HepG2 (cell line): ENCODE data around the gene OTULINL. TPM values are rescaled to one million over a fixed set of nuclear protein-coding genes. Genes with fewer than 3 reads are reported as not detected.

Experiments used
- CCAR2 ChIP-seq: fragments of 200-400 bp; formaldehyde crosslinking; optimal IDR thresholded peaks from 2 replicates; pipeline ENCODE3; 2018; ENCODE audit warnings: low read depth, mild to moderate bottlenecking, low read length, moderate library complexity
- EED ChIP-seq: sonication (generic); formaldehyde crosslinking; IDR thresholded peaks from 2 replicates; pipeline ENCODE4 v1.5.0; 2020; ENCODE audit warnings: mild to moderate bottlenecking, missing genetic modification reagents
- GMEB2 ChIP-seq: IDR thresholded peaks from 2 replicates; pipeline ENCODE4 v1.6.1; 2016; ENCODE audit warnings: missing biosample characterization, missing genetic modification reagents, low read depth
- HINFP ChIP-seq: sonication (generic); formaldehyde crosslinking; IDR thresholded peaks from 2 replicates; pipeline ENCODE4 v1.4.0; 2020; ENCODE audit warnings: low read depth, mild to moderate bottlenecking, missing genetic modification reagents
- ISL2 ChIP-seq: sonication (generic); formaldehyde crosslinking; IDR thresholded peaks from 2 replicates; pipeline ENCODE4 v1.5.0; 2020; ENCODE audit warnings: missing genetic modification reagents
- PBX3 ChIP-seq: sonication (generic); formaldehyde crosslinking; IDR thresholded peaks from 2 replicates; pipeline ENCODE4 v1.8.1; 2023; ENCODE audit warnings: missing genetic modification reagents, inconsistent platforms, borderline replicate concordance
- POGK ChIP-seq: sonication (generic); formaldehyde crosslinking; conservative IDR thresholded peaks from 2 replicates; pipeline ENCODE4 v1.8.0; 2022; ENCODE audit warnings: mild to moderate bottlenecking, moderate library complexity, missing genetic modification reagents
- REST ChIP-seq, 2 experiments: IDR thresholded peaks; 2 replicates each; pipeline ENCODE4 v1.6.1; 2011 to 2012; ENCODE audit warnings: low read length in 2 of 2, borderline replicate concordance in 1 of 2, low read depth in 1 of 2, mild to moderate bottlenecking in 1 of 2, moderate library complexity in 1 of 2
- TBL1XR1 ChIP-seq: fragments of 150-350 bp; IDR thresholded peaks from 2 replicates; pipeline ENCODE4 v1.6.1; 2014; ENCODE audit warnings: borderline replicate concordance, low read length; ENCODE audit not compliant: partially characterized antibody
- XRCC5 ChIP-seq: fragments of 200-400 bp; formaldehyde crosslinking; optimal IDR thresholded peaks from 2 replicates; pipeline ENCODE3; 2017; ENCODE audit warnings: mild to moderate bottlenecking, low read length
- ZBED4 ChIP-seq: sonication (generic); formaldehyde crosslinking; IDR thresholded peaks from 2 replicates; pipeline ENCODE4 v1.4.0; 2020; ENCODE audit warnings: missing genetic modification reagents, borderline replicate concordance
- ZMYM3 ChIP-seq: sonication (generic); formaldehyde crosslinking; IDR thresholded peaks from 2 replicates; pipeline ENCODE4 v1.5.1; 2020; ENCODE audit warnings: mild to moderate bottlenecking, missing genetic modification reagents
- ZNF563 ChIP-seq: sonication (generic); formaldehyde crosslinking; IDR thresholded peaks from 2 replicates; pipeline ENCODE4 v1.8.0; 2022; ENCODE audit warnings: mild to moderate bottlenecking, moderate library complexity, missing genetic modification reagents
- polyA plus RNA-seq, 8 experiments: library from polyadenylated mRNA; depleted of rRNA in 3 of 8; stranded (reverse) in 7 of 8; unstranded in 1 of 8; fragments of >200 nt; fragmentation: Illumina TruSeq in 4 of 8; extraction: Trizol in 4 of 8; gene quantifications; 2 replicates each; pipeline versions ENCODE4 v1.2.1 to v1.2.3, GENCODE V29; 2011 to 2016; ENCODE audit warnings: low read depth in 4 of 8, missing spikeins in 1 of 8, mixed read lengths in 1 of 8; ENCODE audit not compliant: insufficient read depth in 1 of 8
- total RNA-seq, 5 experiments: library from RNA; depleted of rRNA; stranded (reverse); fragments of >200 nt; fragmentation: Illumina TruSeq; extraction: Trizol; gene quantifications; 2 replicates each; pipeline ENCODE4 v1.2.3, GENCODE V29; 2016; ENCODE audit warnings: low read depth in 1 of 5

Gene OTULINL
- total and polyA plus RNA-seq, 2 of the 13 experiments (the other 11 are each of a cell fraction or from before 2014, with no cell fraction given) = 0.04 to 0.40 TPM

- no peak for TF ChIP-seq ZBED4
- peak in 1 of 2 experiments; percentile 54; a peak in 1 of 4 replicates for TF ChIP-seq REST (IDR thresholded peaks at IDR 0.05; ENCODE audit: borderline replicate concordance in 1 of 2, low read depth in 1 of 2, low read length in 2 of 2)
- TF ChIP-seq PBX3 = no peak
- TF ChIP-seq HINFP = no peak
- TF ChIP-seq CCAR2 = no peak
- TF ChIP-seq EED = no peak
- TF ChIP-seq ISL2 = peak; percentile 48; the same call in 1 of the 2 replicates
- TF ChIP-seq GMEB2 = no peak
- TF ChIP-seq TBL1XR1 = peak; percentile 89
- TF ChIP-seq ZMYM3 (CRISPR knock-in tag) = peak; percentile 79
- no peak for TF ChIP-seq ZNF563
- TF ChIP-seq POGK (CRISPR knock-in tag) = no peak
- no peak for TF ChIP-seq XRCC5
Measured at GRCh38 chr5:14569948-14570691, 11.5 kb upstream of the OTULINL start (continued).
